ENCODE measurements around the gene KCTD14. TPM values are rescaled to one million over a fixed set of nuclear protein-coding genes. Genes with fewer than 3 reads are reported as not detected.
"Not testable (repeated sequence)": the region's sequence is repeated elsewhere in the genome, so short reads cannot be mapped to it uniquely, and the experiment has no call there.

The KCTD14 gene
- total and polyA plus RNA-seq, 2 of the 8 experiments (the other 6 are each of a cell fraction or from before 2014, with no cell fraction given): 21.6 to 24.9 TPM

DNA sequence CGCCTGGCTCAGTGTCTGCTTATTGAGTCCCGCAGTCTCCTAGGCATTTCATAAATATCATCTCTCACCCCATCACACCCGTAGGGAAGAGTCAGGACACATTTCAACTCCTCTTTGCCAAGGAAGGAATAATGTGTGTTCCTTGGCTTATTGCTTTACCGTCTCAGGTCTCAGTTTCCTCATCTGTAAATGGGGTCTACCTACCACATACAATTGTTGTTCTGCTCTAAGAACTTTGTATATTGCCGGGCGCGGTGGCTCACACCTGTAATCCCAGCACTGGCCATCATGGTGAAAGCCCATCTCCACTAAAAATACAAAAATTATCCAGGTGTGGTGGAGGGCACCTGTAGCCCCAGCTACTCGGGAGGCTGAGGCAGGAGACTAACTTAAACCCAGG, 37.5 kb upstream of the KCTD14 start (continued):
- TF ChIP-seq CBX5 (IDR thresholded peaks at IDR 0.05; ENCODE audit: low read depth, low read length) (no peak), EZH2 (IDR thresholded peaks at IDR 0.05; ENCODE audit: low read depth, low read length, severe bottlenecking) (no peak), SUZ12 (IDR thresholded peaks at IDR 0.05; ENCODE audit: low read length) (no peak), EGR1 (IDR thresholded peaks at IDR 0.05; ENCODE audit: borderline replicate concordance, low read depth, low read length) (no peak), SIRT6 (IDR thresholded peaks at IDR 0.05; ENCODE audit: low read length) (no peak), RAD21 (IDR thresholded peaks at IDR 0.05 in 1 of 2, conservative IDR thresholded peaks at IDR 0.05 in 1 of 2; ENCODE audit: low read depth in 2 of 2, low read length in 2 of 2) (no peak)

DNA sequence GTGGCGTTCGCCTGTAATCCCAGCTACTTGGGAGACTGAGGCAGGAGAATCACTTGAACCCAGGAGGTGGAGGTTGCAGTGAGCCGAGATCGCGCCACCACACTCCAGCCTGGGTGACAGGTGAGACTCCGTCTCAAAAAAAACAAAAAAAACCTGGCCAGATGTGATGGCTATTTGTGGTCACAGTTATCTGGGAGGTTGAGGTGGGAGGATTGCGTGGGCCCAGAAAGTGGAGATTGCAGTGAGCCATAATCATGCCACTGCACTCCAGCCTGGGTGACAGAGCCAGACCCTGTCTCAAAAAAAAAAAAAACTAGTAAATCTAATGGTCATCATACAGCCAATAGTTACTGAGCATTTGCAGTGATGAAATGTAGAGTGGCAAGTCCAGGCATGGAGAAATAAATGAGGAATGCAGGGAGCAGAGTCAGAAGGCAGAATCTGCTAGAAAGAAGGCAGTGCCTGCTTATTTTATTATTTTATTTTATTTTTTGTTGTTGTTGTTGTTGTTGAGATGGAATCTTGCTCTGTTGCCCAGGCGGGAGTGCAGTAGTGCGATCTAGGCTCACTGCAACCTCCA, 36.8 kb upstream of the KCTD14 start:
- CTCF ChIA-PET (ENCODE audit: partially characterized antibody): interaction anchor here (1.3 kb wide), 1 partner anchor 14 kb away, joined by 3 read pairs; no protein-coding TSS in a partner anchor
- H2BK120ac ChIP-seq (replicated peaks; ENCODE audit: low read depth, low read length); H2BK5ac ChIP-seq (ENCODE audit: low read depth, low read length); H2AFZ ChIP-seq (ENCODE audit: low read length); H4K20me1 ChIP-seq (replicated peaks in 1 of 2; ENCODE audit: control insufficient read depth in 1 of 2, insufficient read depth in 2 of 2, low read length in 2 of 2); H3K4ac ChIP-seq (replicated peaks; ENCODE audit: insufficient read length, low read depth, low read length); H3K27ac ChIP-seq (ENCODE audit: low read depth, low read length); H3K9me3 ChIP-seq (ENCODE audit: insufficient read depth in 2 of 2, low read depth in 1 of 2, low read length in 1 of 2); H3K27me3 ChIP-seq (replicated peaks in 1 of 4; ENCODE audit: control insufficient read depth in 3 of 4, extremely low read depth in 1 of 4, insufficient read depth in 3 of 4, low read length in 3 of 4); H3K56ac ChIP-seq (replicated peaks; ENCODE audit: insufficient read length, low read depth, low read length); H3K18ac ChIP-seq (ENCODE audit: extremely low read depth, low read length); H3K14ac ChIP-seq (ENCODE audit: insufficient read length); H3K4me3 ChIP-seq (ENCODE audit: extremely low read depth in 1 of 4, insufficient read depth in 2 of 4, low read depth in 3 of 4, low read length in 4 of 4); H4K8ac ChIP-seq (ENCODE audit: extremely low read depth, insufficient read depth, low read length); H2BK15ac ChIP-seq (ENCODE audit: low read length); POLR2A ChIA-PET (ENCODE audit: partially characterized antibody); H3K79me2 ChIP-seq (ENCODE audit: control insufficient read depth in 1 of 2, insufficient read depth in 2 of 2, low read length in 2 of 2); H2BK20ac ChIP-seq (ENCODE audit: low read length); H3K9ac ChIP-seq (replicated peaks in 1 of 4; ENCODE audit: extremely low read depth in 1 of 4, low read depth in 3 of 4, low read length in 3 of 4); H3K23me2 ChIP-seq (ENCODE audit: low read depth, low read length); H3K79me1 ChIP-seq (ENCODE audit: low read depth, low read length); DNase-seq (ENCODE audit: low read depth in 1 of 2, low spot score in 2 of 2); H4K91ac ChIP-seq (replicated peaks; ENCODE audit: insufficient read length, low read length); H3K36me3 ChIP-seq (ENCODE audit: control insufficient read depth in 2 of 4, insufficient read depth in 4 of 4, low read length in 3 of 4); H3K23ac ChIP-seq (ENCODE audit: insufficient read length); FAIRE-seq; H4K5ac ChIP-seq (ENCODE audit: insufficient read length, low read depth, low read length); H3K4me1 ChIP-seq (replicated peaks in 1 of 4; ENCODE audit: control insufficient read depth in 3 of 4, insufficient read depth in 4 of 4, low read length in 3 of 4); H3K4me2 ChIP-seq (ENCODE audit: insufficient read depth in 1 of 2, low read depth in 2 of 2, low read length in 2 of 2); H2AK5ac ChIP-seq (ENCODE audit: low read depth, low read length); H2BK12ac ChIP-seq (ENCODE audit: low read depth, low read length): not testable (repeated sequence)
- 86% methylated on average over 9 of the region's 9 CpGs; no CpG with 5 or more reads in 1 of the 2 experiments for WGBS, 2 experiments (ENCODE audit: extremely low coverage in 1 of 2, insufficient coverage in 1 of 2, insufficient read length in 1 of 2, insufficient replicate concordance in 2 of 2, low coverage in 1 of 2, low lambda C conversion rate in 2 of 2, missing lambda C conversion rate in 1 of 2)
